ENCODE results near the gene LNX2. TPM values are rescaled to one million over a fixed set of nuclear protein-coding genes. Genes with fewer than 3 reads are reported as not detected.

LNX2 gene
- total RNA-seq, 2 donors from 2014 or later = 26.1 to 36.4 TPM

Other genes with a start within 250 kb of the LNX2 start
- 10 to 100 TPM; 35.5 to 36.4 TPM for gene GTF3A, start 195.9 kb downstream of the LNX2 start, total RNA-seq
- gene MTIF3, start 170.0 kb downstream of the LNX2 start, total RNA-seq = 10 to 100 TPM; 58.9 to 62.7 TPM
- 100 to 1,000 TPM in 1 of 2 donors, 10 to 100 TPM in 1; 95.5 to 101 TPM for gene POLR1D, start 1.4 kb upstream of the LNX2 start, total RNA-seq
- not detected for gene GSX1, start 172.0 kb upstream of the LNX2 start, total RNA-seq